D721Med (cell line): ENCODE measurements around the gene EZH2.

Experiments used
- DNase-seq: peaks from one replicate; pipeline ENCODE4 v3.0.0; 2011; ENCODE audit warnings: low spot score; ENCODE audit not compliant: insufficient read length
- FAIRE-seq: peaks from 2 replicates; lab custom pipeline; 2011; peaks lifted over from hg19 to GRCh38; lab: Jason Lieb, UNC
- CTCF ChIP-seq: IDR thresholded peaks from 2 replicates; pipeline ENCODE4 v1.5.1; 2012; ENCODE audit warnings: mild to moderate bottlenecking, control low read depth; ENCODE audit not compliant: insufficient read depth; ENCODE audit errors: missing control alignments

Gene EZH2

DNA sequence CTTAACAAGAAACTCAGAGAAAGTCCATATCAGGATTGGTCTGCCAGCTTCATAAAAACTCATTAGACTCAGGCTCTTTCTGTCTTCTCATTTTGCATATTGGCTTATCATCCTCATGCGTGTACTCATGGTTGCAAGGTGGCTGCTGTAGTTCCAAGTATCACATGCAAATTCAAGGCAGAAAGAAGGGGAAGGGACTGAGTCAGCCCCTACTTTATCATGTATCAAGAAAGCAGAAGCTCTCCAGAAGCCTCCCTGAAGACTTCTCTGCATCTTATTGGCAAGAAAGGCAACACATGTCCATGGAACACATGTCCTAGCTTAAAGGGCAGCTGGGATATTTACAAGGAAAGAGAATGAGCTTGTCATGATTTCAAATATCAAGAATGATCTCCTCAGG, 19.4 kb upstream of the EZH2 start:
- FAIRE-seq (no peak), DNase-seq (no peak)
- TF ChIP-seq CTCF = no peak

- no peak for DNase-seq
- no peak for FAIRE-seq
- TF ChIP-seq CTCF = no peak
Observed at GRCh38 chr7:148901178-148901577, 17.1 kb upstream of the EZH2 start.

- DNase-seq (no peak), FAIRE-seq (no peak)
Observed at GRCh38 chr7:148898845-148899484, 14.9 kb upstream of the EZH2 start.

GRCh38 chr7:148894591-148894990, 10.5 kb upstream of the EZH2 start:
- no peak for DNase-seq
- TF ChIP-seq CTCF = no peak
- no peak for FAIRE-seq

More at GRCh38 chr7:148898845-148899484, 14.9 kb upstream of the EZH2 start:
- TF ChIP-seq CTCF = no peak

GRCh38 chr7:148893071-148893470, 9.0 kb upstream of the EZH2 start:
- no peak for DNase-seq
- no peak for TF ChIP-seq CTCF
- FAIRE-seq = no peak

DNA sequence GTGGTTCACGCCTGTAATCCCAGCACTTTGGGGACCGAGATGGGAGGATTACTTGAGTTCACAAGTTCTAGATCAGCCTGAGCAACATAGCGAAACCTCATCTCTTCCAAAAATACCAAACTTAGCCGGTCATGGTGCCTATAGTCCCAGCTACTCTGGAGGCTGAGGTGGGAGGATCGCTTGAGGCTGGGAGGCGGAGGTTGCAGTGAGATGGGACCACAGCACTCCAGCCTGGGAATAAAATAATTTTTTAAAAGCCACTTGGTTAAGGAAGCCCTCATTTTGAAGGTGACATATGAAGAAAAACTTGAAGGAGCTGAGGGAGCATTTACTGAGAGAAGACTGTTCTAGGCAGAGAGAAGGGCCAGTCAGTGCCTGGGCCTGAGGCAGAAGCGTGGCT, 4.2 kb upstream of the EZH2 start:
- TF ChIP-seq CTCF = no peak
- DNase-seq (no peak), FAIRE-seq (no peak)

DNA sequence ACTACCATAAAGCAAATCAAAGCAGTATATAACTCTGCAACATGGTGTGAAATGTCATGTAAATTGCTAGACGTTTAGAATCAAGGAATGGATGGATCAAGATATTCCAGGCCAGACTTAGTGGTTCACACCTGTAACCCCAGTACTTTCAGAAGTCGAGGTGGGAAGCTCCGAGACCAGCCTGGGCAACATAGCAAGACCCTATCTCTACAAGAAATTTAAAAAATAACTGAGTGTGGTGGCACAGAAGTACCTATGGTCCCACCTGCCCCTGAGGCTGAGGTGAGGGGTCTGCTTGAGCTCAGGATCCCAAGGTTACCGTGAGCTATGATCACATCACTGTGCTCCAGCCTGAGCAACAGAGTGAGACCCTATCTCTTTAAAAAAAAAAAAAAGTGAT, 2.8 kb upstream of the EZH2 start:
- DNase-seq = no peak
- FAIRE-seq = no peak
- TF ChIP-seq CTCF = no peak
